CD4-positive, alpha-beta T cell treated with Interleukin-12 subunit alpha and Interleukin-12 subunit beta, for 1 hour (primary cell): ENCODE measurements around the gene TBC1D22A.

ENCODE experiments used
- DNase-seq: peaks from one replicate; pipeline ENCODE4 v3.0.0-alpha.2; 2020

TBC1D22A gene

GRCh38 chr22:47021371-47022074 is 259.1 kb downstream of the TBC1D22A start:
- DNase-seq: no peak

- no peak for DNase-seq
Observed at GRCh38 chr22:47022075-47022473, 259.6 kb downstream of the TBC1D22A start.

GRCh38 chr22:47022475-47022874 is 260.0 kb downstream of the TBC1D22A start:
- DNase-seq: no peak

GRCh38 chr22:47023871-47024270 is 261.4 kb downstream of the TBC1D22A start:
- DNase-seq: no peak

- no peak for DNase-seq
Observed at GRCh38 chr22:47027766-47028165, 265.3 kb downstream of the TBC1D22A start.

- DNase-seq: no peak
Observed at GRCh38 chr22:47029244-47030074, 267.0 kb downstream of the TBC1D22A start.

- DNase-seq: no peak
Observed at GRCh38 chr22:47030143-47030661, 267.8 kb downstream of the TBC1D22A start.

- DNase-seq: no peak
Observed at GRCh38 chr22:47030881-47031627, 268.6 kb downstream of the TBC1D22A start.

GRCh38 chr22:47031628-47031915 is 269.1 kb downstream of the TBC1D22A start:
- no peak for DNase-seq

- DNase-seq: no peak
Observed at GRCh38 chr22:47032091-47032943, 269.9 kb downstream of the TBC1D22A start.

- no peak for DNase-seq
Observed at GRCh38 chr22:47032956-47033647, 270.7 kb downstream of the TBC1D22A start.

- DNase-seq: no peak
Observed at GRCh38 chr22:47033648-47034000, 271.2 kb downstream of the TBC1D22A start.

GRCh38 chr22:47034076-47034808 is 271.8 kb downstream of the TBC1D22A start:
- no peak for DNase-seq

GRCh38 chr22:47034905-47035419 is 272.5 kb downstream of the TBC1D22A start:
- DNase-seq: no peak

GRCh38 chr22:47035425-47035881 is 273.0 kb downstream of the TBC1D22A start:
- DNase-seq: no peak

GRCh38 chr22:47036352-47036751 is 273.9 kb downstream of the TBC1D22A start:
- no peak for DNase-seq

- no peak for DNase-seq
Observed at GRCh38 chr22:47036936-47037485, 274.6 kb downstream of the TBC1D22A start.

- no peak for DNase-seq
Observed at GRCh38 chr22:47038206-47038835, 275.9 kb downstream of the TBC1D22A start.

GRCh38 chr22:47039356-47039755 is 276.9 kb downstream of the TBC1D22A start:
- no peak for DNase-seq
